Right lobe of liver (tissue), 6 donors: Measurements from ENCODE around the gene PRR3. TPM values are rescaled to one million over a fixed set of nuclear protein-coding genes. Genes with fewer than 3 reads are reported as not detected.

Experiments
- ATAC-seq, 4 donors: fragments of 200-7000 bp; cut with Tn5 transposase; one replicate each; pipeline ENCODE4 v1.9.1; 2020; ENCODE audit warnings: mild to moderate bottlenecking in 4 of 4, moderate library complexity in 4 of 4
- DNase-seq, 3 donors: peaks; one replicate each; pipeline ENCODE4 v3.0.0-alpha.2; 2020
- H3K27ac ChIP-seq, 3 donors: fragments of 200-600 bp; one replicate each; pipeline ENCODE4 v1.8.0; 2022
- H3K27me3 ChIP-seq, 2 donors: fragments of 200-600 bp; one replicate each; pipeline ENCODE4 v1.8.0; 2022
- H3K36me3 ChIP-seq, 4 donors: fragments of 200-600 bp; sonication (generic) in 1 of 4; one replicate each; pipeline versions ENCODE4 v1.5.1 to v1.8.0; 2017 to 2022; ENCODE audit warnings: control low read depth in 1 of 4
- H3K4me1 ChIP-seq, 4 donors: fragments of 200-600 bp; sonication (generic) in 1 of 4; one replicate each; pipeline versions ENCODE4 v1.5.1 to v1.8.0; 2017 to 2022; ENCODE audit warnings: control low read depth in 1 of 4
- H3K4me3 ChIP-seq, 3 donors: fragments of 200-600 bp; one replicate each; pipeline ENCODE4 v1.8.0; 2022
- H3K9me3 ChIP-seq, 4 donors: fragments of 200-600 bp; sonication (generic) in 1 of 4; one replicate each; pipeline versions ENCODE4 v1.5.1 to v1.8.0; 2017 to 2022; ENCODE audit warnings: control low read depth in 1 of 4
- CTCF ChIP-seq, 4 donors: fragments of 200-600 bp in 3 of 4; fragments of 450-650 bp in 1 of 4; IDR thresholded peaks; one replicate each; pipeline versions ENCODE4 v1.5.1 to v1.8.0; 2016 to 2022; ENCODE audit warnings: antibody characterized with exemption in 4 of 4, mild to moderate bottlenecking in 2 of 4
- POLR2A ChIP-seq: fragments of 450-650 bp; IDR thresholded peaks from one replicate; pipeline ENCODE4 v1.6.1; 2017; ENCODE audit warnings: antibody characterized with exemption, mild to moderate bottlenecking
- WGBS: methylation state at CpG from one replicate; pipeline ENCODE4 v1.1.6; 2018; ENCODE audit warnings: low coverage, low lambda C conversion rate; ENCODE audit not compliant: insufficient coverage; ENCODE audit errors: missing lambda C conversion rate; 5-methylcytosine and 5-hydroxymethylcytosine counted together
- intact Hi-C, 2 donors: fragments of 100-400 bp; cut with DNase I; formaldehyde crosslinking; loops; one replicate each; pipeline versions ENCODE4 v1.11.2 to v1.14.1; 2022
- total RNA-seq, 6 experiments: library from RNA; depleted of rRNA in 2 of 6; stranded (reverse); fragments of >200 nt in 2 of 6; fragmentation: NEBNext Ultra II Directional in 3 of 6; extraction: Animal tissue kit (Norgen Biotek cat#: 25700) in 3 of 6; gene quantifications; one replicate each; pipeline versions ENCODE4 v1.1.0 to v1.2.4, GENCODE V29; 2016 to 2023
- donor health status: DM: no; HTN: yes; CAD: no.
- donor health status: DM: no; HTN: no; CAD: no.
- donor health status: DM: no; HTN: no; CAD: no.
- donor health status: DM: no; HTN: yes; CAD: no.
- donor health status: DM: no; HTN: yes; CAD: no.

The PRR3 gene
- total RNA-seq, 6 experiments from 2014 or later = 2.3 to 3.8 (median 2.6) TPM

DNA sequence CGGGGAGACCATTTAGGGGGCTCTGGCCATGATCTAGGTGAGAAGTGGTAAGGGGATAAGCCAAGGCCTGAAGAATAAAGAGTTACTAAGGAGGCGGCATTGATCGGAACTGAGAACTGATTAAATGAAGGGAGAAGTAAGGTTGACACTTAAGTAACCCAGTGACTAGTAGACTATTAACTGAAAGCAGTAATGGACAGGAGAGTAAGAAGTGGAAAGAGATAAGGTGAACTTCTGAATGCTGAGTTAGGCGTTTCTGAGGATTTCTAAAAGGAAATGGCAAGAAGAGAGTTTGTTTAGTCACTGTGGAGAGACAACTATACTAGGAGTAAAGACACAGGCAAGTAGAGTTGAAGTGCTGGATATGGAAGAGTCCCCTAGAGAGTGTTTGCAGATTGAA, 16.0 kb downstream of the PRR3 start:
- Histone ChIP-seq H3K27ac (no peak overlapping the region), H3K36me3 (peaks cover 0 to 15% (median 9%) of the 10 kb centered on the region in 4 donors), H3K4me3 (no peak overlapping the region), H3K27me3 (no peaks in the 10 kb centered on the region), H3K4me1 (peaks cover 0 to 27% (median 9%) of the 10 kb centered on the region in 4 donors), H3K9me3 (no peaks in the 10 kb centered on the region)
- DNase-seq (no peak), ATAC-seq (no peak)
- TF ChIP-seq POLR2A (no peak), CTCF (IDR thresholded peaks at IDR 0.05) (no peak)
- 40% methylated on average over 4 of the region's 4 CpGs for WGBS
- intact Hi-C loops = no loop called here

GRCh38 chr6:30578051-30578450, 21.0 kb downstream of the PRR3 start:
- TF ChIP-seq POLR2A = no peak
- TF ChIP-seq CTCF (IDR thresholded peaks at IDR 0.05) = no peak
- H3K9me3 ChIP-seq = no peaks in the 10 kb centered on the region
- no peak overlapping the region for H3K27ac ChIP-seq
- intact Hi-C loops = no loop called here
- H3K4me3 ChIP-seq = no peak overlapping the region
- no peaks in the 10 kb centered on the region for H3K27me3 ChIP-seq
- ATAC-seq (no peak), DNase-seq (no peak)
- peaks cover 0 to under 1% (median 0%) of the 10 kb centered on the region in 4 donors for H3K4me1 ChIP-seq
- H3K36me3 ChIP-seq = peaks cover 6 to 62% (median 38%) of the 10 kb centered on the region in 4 donors
- WGBS = 98% methylated on average over 8 of the region's 8 CpGs

DNA sequence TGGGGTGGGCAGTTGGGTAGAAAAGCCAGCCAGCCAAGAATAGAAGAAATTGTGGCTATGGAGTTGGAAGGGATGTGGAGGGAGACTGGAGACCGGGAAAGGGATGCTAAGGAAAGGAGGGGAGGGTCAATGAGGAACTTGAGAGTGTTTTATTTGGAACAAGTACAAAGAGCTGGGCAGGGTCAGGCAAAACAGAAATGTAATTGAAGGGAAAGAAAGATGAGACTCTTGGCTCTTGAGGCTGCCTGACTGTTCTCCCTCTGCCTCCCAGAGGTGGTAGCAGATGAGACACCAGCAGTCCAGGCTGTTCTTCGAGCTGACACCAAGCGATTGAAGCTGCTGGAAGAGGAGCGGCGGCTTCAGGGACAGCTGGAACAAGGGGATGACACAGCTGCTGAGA, 26.8 kb downstream of the PRR3 start:
- no peak for DNase-seq
- Histone ChIP-seq H3K36me3 (peaks cover 12 to 96% (median 57%) of the 10 kb centered on the region in 4 donors), H3K4me3 (no peak overlapping the region), H3K27me3 (no peaks in the 10 kb centered on the region), H3K4me1 (no peaks in the 10 kb centered on the region), H3K9me3 (no peaks in the 10 kb centered on the region), H3K27ac (no peak overlapping the region)
- intact Hi-C loops = no loop called here
- TF ChIP-seq POLR2A = no peak
- no peak for TF ChIP-seq CTCF (IDR thresholded peaks at IDR 0.05)
- ATAC-seq = no peak
- 63% methylated on average over 2 of the region's 5 CpGs for WGBS

DNA sequence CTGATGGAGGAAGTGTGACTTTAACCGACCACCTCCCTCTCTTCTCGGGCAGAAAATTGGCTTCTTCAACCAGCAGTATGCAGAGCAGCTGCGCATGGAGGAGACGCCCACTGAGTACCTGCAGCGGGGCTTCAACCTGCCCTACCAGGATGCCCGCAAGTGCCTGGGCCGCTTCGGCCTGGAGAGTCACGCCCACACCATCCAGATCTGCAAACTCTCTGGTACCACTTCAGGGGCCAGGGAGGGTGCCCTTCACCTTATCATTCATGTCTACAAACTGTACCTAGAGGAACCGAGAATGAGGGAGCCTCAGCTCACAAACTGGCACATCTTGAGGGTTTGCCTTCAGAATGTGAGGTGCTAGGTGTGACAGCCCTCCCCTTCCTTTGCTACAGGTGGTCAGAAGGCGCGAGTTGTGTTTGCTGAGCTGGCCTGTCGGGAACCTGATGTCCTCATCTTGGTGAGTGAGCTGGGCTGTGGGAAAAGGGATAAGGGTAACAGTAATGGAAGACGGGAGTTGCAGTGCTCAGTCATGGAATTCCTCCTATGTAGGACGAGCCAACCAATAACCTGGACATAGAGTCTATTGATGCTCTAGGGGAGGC, 32.8 kb downstream of the PRR3 start:
- Histone ChIP-seq H3K36me3 (peaks cover 6 to 64% (median 30%) of the 10 kb centered on the region in 4 donors), H3K9me3 (no peaks in the 10 kb centered on the region), H3K27me3 (no peaks in the 10 kb centered on the region), H3K4me3 (no peak overlapping the region), H3K4me1 (no peaks in the 10 kb centered on the region), H3K27ac (no peak overlapping the region)
- ATAC-seq (peak in 1 of 4 donors; percentile 16), DNase-seq (no peak)
- WGBS = 87% methylated on average over 9 of the region's 15 CpGs
- intact Hi-C loops = loop anchor here (5.0 to 10.0 kb wide), 2 partner anchors 43 to 45 kb away; no protein-coding TSS in a partner anchor
- TF ChIP-seq POLR2A (no peak), CTCF (IDR thresholded peaks at IDR 0.05) (no peak)
